ENCODE measurements around the gene DENND1A. TPM values are rescaled to one million over a fixed set of nuclear protein-coding genes. Genes with fewer than 3 reads are reported as not detected.

DENND1A gene
- total and polyA plus RNA-seq, 11 donors = 9.8 to 24.0 (median 14.7) TPM

- intact Hi-C loops (cut with DNase I) = no loop called here
- no peak overlapping the region for H3K4me3 ChIP-seq
- H3K4me1 ChIP-seq = no peaks in the 10 kb centered on the region
- H3K27ac ChIP-seq = no peak overlapping the region
- no peak for DNase-seq
- H3K36me3 ChIP-seq = no peaks in the 10 kb centered on the region
- no peaks in the 10 kb centered on the region for H3K9me3 ChIP-seq
- no peak for ATAC-seq
- no peak for TF ChIP-seq POLR2A (IDR thresholded peaks at IDR 0.05)
- TF ChIP-seq, protein P1, sequence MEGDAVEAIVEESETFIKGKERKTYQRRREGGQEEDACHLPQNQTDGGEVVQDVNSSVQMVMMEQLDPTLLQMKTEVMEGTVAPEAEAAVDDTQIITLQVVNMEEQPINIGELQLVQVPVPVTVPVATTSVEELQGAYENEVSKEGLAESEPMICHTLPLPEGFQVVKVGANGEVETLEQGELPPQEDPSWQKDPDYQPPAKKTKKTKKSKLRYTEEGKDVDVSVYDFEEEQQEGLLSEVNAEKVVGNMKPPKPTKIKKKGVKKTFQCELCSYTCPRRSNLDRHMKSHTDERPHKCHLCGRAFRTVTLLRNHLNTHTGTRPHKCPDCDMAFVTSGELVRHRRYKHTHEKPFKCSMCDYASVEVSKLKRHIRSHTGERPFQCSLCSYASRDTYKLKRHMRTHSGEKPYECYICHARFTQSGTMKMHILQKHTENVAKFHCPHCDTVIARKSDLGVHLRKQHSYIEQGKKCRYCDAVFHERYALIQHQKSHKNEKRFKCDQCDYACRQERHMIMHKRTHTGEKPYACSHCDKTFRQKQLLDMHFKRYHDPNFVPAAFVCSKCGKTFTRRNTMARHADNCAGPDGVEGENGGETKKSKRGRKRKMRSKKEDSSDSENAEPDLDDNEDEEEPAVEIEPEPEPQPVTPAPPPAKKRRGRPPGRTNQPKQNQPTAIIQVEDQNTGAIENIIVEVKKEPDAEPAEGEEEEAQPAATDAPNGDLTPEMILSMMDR (IDR thresholded peaks at IDR 0.05) = no peak
- WGBS, 4 donors = 94 to 97% (median 96%) methylated on average over 1 of the region's 1 CpG
- no peaks in the 10 kb centered on the region for H3K27me3 ChIP-seq
These were observed 145.4 kb downstream of the DENND1A start for GRCh38 chr9:123784518-123784917.

DNA sequence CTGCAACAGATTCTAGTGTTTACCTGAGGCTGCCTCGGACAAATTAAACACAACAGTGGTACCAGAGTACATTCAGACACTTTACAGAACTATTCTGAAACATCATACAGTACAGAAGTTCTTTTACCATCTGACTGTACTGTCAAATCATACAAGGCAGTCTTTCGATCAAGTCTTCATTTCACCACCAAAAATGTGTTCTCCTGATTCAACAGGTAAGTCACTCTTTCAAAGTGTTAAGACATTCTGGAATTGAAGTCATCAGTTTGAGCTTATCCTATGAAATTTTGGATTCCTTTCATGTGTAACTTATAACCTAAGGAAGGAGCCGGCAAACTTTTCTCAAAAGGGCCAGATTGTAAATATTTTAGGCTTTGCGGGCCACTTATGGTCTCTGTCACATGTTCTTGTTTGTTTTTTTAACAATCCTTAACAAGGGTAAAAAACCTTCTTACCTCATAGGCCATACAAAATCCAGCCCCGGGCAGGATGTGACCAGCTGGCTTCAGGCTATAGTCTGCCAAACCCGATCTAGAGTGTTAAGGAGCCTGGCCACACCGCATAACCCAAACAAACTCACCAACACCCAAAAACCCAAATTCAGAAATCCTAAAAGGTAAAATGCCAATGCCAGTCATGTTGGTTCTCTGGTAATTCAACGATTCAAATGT lies 151.6 kb downstream of the DENND1A start:
- H3K27me3 ChIP-seq = no peaks in the 10 kb centered on the region
- TF ChIP-seq, protein P1 (IDR thresholded peaks at IDR 0.05) = no peak
- no peak for TF ChIP-seq POLR2A (IDR thresholded peaks at IDR 0.05)
- ATAC-seq (no peak), DNase-seq (no peak)
- H3K4me1 ChIP-seq = peaks cover 0 to 21% (median 0%) of the 10 kb centered on the region in 12 donors
- H3K4me3 ChIP-seq = no peak overlapping the region
- H3K9me3 ChIP-seq = no peaks in the 10 kb centered on the region
- H3K27ac ChIP-seq = no peak overlapping the region
- H3K36me3 ChIP-seq = no peaks in the 10 kb centered on the region
- intact Hi-C loops (cut with DNase I) = no loop called here
- 81 to 88% (median 85%) methylated on average over 8 of the region's 8 CpGs for WGBS, 4 donors

- Histone ChIP-seq H3K27ac (no peak overlapping the region), H3K36me3 (no peaks in the 10 kb centered on the region), H3K4me3 (no peak overlapping the region), H3K4me1 (peaks cover 0 to 21% (median 0%) of the 10 kb centered on the region in 12 donors), H3K27me3 (no peaks in the 10 kb centered on the region), H3K9me3 (no peaks in the 10 kb centered on the region)
- no peak for DNase-seq
- TF ChIP-seq, protein P1 (IDR thresholded peaks at IDR 0.05) = no peak
- TF ChIP-seq POLR2A (IDR thresholded peaks at IDR 0.05) = no peak
- WGBS, 4 donors = 81 to 86% (median 84%) methylated on average over 7 of the region's 7 CpGs
- intact Hi-C loops (cut with DNase I) = no loop called here
- ATAC-seq = no peak
These were observed 153.0 kb downstream of the DENND1A start for GRCh38 chr9:123776708-123777537.

Measured in heart left ventricle (tissue), 16 donors.